ELF-1 (cell line): Measurements from ENCODE around the gene PTN.

Experiments
- DNase-seq: peaks from one replicate; pipeline ENCODE4 v3.0.0-alpha.2; 2016; ENCODE audit warnings: low read depth, low spot score

Gene PTN

DNA sequence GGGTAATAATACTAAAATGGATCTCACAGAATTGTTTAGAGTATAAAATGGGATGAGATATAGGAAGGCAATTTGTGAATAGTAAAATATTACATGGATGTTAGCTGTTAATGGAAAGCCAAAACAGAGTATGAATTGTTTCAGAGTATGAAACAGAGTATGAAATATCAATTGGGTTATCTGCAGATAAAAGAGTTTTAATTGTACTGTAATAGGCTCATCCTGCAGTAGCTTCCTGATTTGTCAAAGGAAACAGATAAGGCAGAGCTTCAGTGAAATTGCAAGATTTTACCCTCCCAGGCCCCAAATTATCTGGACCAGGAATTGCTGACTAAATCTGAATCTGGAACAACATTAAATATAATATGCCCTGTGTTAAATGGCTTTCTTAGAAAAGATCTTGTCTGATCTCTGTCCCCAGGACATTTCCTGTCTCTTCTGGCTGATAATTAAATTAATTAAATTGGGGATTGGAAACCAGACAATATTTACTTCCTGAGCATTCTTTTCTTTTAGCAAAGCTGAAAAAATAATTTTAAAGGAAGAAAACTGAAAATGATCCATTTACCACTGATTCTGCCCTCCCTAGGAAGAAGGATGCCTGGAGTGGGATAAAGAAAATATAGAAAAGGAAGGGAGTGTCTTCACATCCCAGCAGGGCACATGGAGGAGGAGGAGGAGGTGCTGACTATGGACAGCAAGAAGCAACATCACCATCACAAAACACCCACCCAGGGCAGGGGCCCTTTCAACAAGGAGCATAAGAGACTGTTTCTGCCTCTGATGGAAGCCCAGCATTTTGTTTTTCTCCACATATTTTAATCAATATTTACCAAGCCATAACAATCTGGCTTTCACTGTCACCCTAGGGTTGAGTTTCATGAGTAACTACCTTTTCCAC is 18.5 kb downstream of the PTN start:
- no peak for DNase-seq

GRCh38 chr7:137316648-137317353 is 26.7 kb downstream of the PTN start:
- no peak for DNase-seq

DNA sequence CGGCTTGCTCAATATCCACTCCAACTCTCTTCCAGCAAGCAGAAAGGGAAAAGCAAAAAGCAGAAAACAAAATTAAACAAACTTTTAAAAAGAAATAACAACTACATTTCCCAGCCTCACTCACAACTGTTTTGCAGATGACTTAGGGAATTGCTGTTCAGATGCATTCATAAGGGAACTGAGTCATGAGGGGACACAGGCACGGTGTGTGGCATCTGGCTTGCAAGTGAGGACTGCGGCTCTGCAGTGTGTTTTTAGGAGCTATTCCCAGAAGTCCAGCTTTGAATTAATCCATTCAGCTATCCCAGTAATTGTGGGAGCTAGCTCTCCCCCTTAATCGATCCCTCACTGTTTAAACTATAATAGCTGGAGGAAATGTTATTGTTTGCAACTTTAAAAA is 30.3 kb downstream of the PTN start:
- DNase-seq, result no peak

GRCh38 chr7:137306748-137307147 is 36.8 kb downstream of the PTN start:
- DNase-seq, result no peak

- no peak for DNase-seq
Measured at GRCh38 chr7:137305901-137306621, 37.5 kb downstream of the PTN start.

DNA sequence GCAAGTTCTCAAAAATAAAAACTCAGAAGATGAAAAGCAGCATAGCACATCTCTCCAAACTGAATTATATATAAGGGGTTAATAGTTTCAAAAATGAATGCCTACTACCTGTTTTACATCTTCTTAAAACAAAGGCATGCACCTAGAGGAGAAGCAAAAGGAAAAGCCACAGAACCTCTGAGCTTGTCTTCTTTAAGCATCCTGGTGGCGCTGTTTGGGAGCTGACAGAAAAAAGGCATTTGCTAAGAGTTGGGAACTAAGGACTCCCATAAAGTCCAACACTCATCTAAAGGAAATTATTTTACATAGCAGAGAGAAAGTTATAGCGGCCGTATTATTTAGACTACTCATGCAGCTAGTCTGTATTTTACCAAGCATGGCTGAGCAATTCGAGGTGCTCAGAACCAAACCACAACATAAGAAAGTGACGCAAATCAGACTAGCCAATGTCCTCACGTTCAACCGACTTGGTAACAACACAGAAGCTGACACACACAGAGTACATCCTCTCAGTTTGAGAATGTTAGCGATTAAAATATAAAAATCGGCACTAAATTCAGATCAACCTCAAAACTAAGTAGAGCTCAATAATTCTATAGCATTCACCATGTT is 38.8 kb downstream of the PTN start:
- DNase-seq, result no peak

DNA sequence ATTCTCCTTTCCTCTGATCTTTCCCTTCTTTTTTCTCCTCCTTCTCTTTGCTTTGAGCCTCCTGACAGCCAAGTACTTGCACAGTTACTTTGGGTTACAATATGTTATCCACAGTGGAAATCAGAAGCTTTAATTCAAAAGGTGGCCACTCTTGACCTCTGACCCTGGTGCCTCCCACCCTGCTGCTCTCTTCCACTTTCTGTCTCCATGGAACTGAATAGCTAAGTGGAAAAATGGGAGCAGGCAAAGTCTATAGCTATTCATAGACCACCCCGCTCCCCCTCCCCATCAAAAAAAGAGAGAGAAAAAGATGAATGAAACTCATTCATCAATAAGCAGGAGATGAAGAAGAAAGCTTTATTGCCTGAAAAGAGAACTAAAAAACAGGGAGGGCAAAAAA is 39.4 kb downstream of the PTN start:
- no peak for DNase-seq

DNA sequence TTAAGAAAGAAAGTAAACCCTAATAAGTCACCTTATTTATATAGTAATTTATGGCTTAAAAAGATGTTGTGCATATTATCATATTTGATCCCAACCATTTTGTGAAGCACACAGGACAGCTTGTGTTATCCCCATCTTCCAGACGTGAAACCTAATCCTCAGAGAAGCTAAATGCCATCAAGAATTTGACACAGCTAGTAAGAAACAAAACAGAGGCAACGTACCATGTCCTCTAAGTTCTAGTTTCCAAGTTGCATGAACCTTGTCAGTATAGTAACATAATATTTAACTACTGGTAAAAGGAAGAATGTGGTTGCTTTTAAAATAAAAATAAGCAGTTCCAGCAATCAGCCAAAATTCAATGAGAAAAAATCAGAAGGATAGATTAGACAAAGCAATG is 41.5 kb downstream of the PTN start:
- DNase-seq, result no peak

- no peak for DNase-seq
Measured at GRCh38 chr7:137298464-137298794, 45.1 kb downstream of the PTN start.

DNA sequence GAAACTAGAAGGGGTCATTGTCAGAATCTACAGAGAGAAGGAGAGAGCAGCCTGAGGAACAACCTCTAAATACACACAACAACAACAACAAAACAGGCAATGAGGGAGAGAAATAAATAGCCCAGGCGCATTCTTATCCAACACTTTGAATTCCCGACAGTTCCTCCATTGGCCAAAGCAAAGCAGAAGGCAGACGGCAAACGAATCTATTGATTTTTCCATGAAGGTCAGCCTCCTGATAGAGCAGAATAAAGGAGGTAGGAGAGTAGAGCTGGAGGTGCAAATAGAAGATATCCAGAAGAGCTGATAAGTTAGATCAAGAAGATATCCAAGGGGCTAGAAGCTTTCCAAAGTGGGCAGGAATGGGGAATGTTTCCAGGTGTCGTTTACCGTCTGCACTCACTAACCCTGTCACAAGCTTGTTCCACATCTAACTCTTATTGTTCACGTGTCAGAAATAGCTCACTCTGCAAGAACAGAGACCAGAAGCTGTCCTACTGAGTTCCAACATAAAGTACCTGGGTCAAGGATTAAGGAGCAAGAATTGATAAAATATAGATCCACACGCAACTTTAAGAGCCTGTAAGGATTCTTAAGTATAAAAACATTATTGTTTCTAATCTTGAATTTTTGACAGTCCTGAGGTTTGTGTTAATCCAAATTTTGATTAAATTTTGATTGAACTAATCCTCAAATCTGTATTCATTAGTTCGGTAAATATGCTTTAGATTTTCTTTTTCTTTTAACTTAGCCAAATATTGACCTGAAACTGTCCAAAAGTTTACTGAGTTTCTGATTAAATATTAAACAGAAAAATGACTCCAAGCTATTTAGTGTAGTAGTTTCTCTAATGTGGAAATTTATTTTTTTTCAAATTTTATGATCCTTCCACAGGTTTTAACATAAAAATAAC is 45.7 kb downstream of the PTN start:
- no peak for DNase-seq

- DNase-seq, result no peak
Measured at GRCh38 chr7:137296576-137296975, 47.0 kb downstream of the PTN start.

GRCh38 chr7:137295739-137296324 is 47.7 kb downstream of the PTN start:
- DNase-seq, result no peak

DNA sequence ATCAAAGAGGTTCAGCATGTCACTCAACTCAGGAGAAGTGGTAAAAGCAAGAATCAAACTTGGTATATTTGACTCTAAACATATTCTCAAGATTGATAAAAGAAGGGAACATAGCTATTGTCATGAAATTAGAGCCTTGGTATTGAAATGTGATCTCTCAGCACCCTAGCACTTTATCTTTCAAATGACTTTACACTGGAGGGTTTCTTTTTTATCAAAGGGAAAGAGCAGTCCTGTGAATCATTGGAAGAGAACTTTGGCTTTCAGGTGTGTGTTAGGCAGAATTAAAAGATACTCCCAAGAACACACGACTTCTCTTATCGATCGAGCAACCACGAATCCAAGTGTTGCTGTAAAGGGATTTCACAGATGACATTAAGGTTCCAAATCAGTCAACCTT is 54.4 kb downstream of the PTN start:
- no peak for DNase-seq

- no peak for DNase-seq
Measured at GRCh38 chr7:137287651-137288258, 55.8 kb downstream of the PTN start.

DNA sequence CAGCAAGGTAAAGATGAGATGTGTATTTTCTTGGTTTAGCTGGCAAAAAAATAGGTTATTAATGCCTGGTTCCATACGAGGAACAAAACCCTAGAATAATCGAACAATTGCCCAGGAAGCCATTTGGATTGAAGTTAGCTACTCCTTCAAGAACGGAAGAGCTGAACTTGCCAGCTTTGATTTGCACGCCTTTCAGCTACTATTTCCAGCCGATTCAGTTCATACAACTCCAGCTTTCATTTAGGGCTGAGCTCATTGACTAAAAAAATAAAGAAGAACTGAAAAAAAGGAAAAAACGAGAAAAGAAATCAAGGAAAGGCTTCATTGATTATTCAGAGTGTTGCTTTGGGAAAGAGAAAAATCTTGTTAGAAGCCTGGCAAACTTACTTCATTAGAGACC is 60.4 kb downstream of the PTN start:
- no peak for DNase-seq

- no peak for DNase-seq
Measured at GRCh38 chr7:137282043-137282442, 61.5 kb downstream of the PTN start.

GRCh38 chr7:137276189-137276588 is 67.3 kb downstream of the PTN start:
- DNase-seq, result no peak

DNA sequence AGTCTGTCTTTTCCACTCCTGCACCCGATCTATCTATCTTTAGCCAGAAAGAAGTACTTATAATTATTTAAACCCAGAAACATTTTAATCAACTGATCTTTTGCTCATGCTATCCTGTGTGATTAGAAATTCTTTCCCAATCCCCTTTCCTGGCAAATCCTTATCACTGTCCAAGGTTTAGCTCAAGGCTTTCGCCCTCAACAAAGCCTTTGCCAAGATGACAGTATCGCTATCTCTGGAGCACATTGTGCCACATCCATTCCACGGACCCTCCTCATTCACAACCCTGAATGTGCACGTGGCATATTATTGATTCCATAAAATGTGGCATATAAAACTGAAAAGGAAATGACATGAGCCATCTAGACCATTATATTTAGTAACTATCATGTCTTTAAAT is 71.3 kb downstream of the PTN start:
- no peak for DNase-seq

DNA sequence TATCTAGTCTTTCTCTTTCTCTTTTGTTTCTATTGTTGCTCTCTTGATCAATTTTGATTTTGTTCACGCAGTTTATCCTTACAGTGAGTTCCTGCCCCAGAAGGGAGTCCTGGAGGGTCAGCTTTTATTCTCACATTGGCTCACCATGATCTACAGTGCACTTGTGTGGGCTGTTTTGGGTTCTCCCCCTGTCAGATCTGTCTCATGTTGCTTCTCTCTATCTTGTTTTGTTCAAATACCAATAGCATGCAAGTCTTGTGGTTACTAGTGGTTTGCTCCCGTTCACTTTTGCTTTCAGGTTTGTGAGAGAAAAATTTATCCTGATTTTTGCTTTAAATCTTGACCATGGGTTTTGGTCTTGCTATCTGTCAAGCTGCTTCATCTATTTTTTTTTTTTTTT is 74.3 kb downstream of the PTN start:
- no peak for DNase-seq
